GM12874 (cell line): Measurements from ENCODE around the gene HECTD1.

Experiments
- CTCF ChIP-seq: IDR thresholded peaks from 2 replicates; pipeline ENCODE4 v1.5.1; 2011; ENCODE audit warnings: low read depth, mild to moderate bottlenecking, control low read depth, low read length, moderate library complexity; ENCODE audit not compliant: insufficient read depth

HECTD1 gene

GRCh38 chr14:31219169-31219568 lies 11.6 kb upstream of the HECTD1 start:
- no peak for TF ChIP-seq CTCF

GRCh38 chr14:31216359-31216758 lies 8.8 kb upstream of the HECTD1 start:
- no peak for TF ChIP-seq CTCF

- no peak for TF ChIP-seq CTCF
Measured at GRCh38 chr14:31212893-31213292, 5.3 kb upstream of the HECTD1 start.

GRCh38 chr14:31209605-31210004 lies 2.0 kb upstream of the HECTD1 start:
- no peak for TF ChIP-seq CTCF

GRCh38 chr14:31208546-31209424 lies 1.2 kb upstream of the HECTD1 start:
- no peak for TF ChIP-seq CTCF

- no peak for TF ChIP-seq CTCF
Measured at GRCh38 chr14:31207287-31207754, 272 bp downstream of the HECTD1 start.

GRCh38 chr14:31206536-31207286 lies 882 bp downstream of the HECTD1 start:
- TF ChIP-seq CTCF: no peak
